Stomach (tissue), 9 donors: ENCODE measurements around the gene EEFSEC. TPM values are rescaled to one million over a fixed set of nuclear protein-coding genes. Genes with fewer than 3 reads are reported as not detected.

ENCODE experiments used
- DNase-seq, 2 donors: peaks; one replicate each; pipeline versions ENCODE4 v3.0.0 to v3.0.0-alpha.2; 2013 to 2019
- H3K27ac ChIP-seq, 5 donors: fragments of 200-600 bp in 4 of 5; sonication (generic) in 4 of 5; one replicate each; pipeline ENCODE4 v1.5.1; 2013 to 2019; ENCODE audit warnings: mild to moderate bottlenecking in 1 of 5, moderate library complexity in 1 of 5
- H3K27me3 ChIP-seq, 3 donors: fragments of 200-600 bp; sonication (generic); one replicate each; pipeline ENCODE4 v1.5.1; 2017 to 2019; ENCODE audit warnings: mixed run types in 1 of 3
- H3K36me3 ChIP-seq, 4 donors: fragments of 200-600 bp; sonication (generic); 1 replicate in 3 of 4; 2 replicates in 1 of 4; pipeline ENCODE4 v1.5.1; 2016 to 2019
- H3K4me1 ChIP-seq, 4 donors: fragments of 200-600 bp; sonication (generic); one replicate each; pipeline ENCODE4 v1.5.1; 2016 to 2019
- H3K4me3 ChIP-seq, 4 donors: fragments of 200-600 bp; sonication (generic) in 3 of 4; one replicate each; pipeline ENCODE4 v1.5.1; 2016 to 2019; ENCODE audit warnings: mild to moderate bottlenecking in 1 of 4
- H3K9me3 ChIP-seq, 4 donors: fragments of 200-600 bp; sonication (generic); one replicate each; pipeline ENCODE4 v1.5.1; 2016 to 2019
- CTCF ChIP-seq, 7 experiments: fragments of 450-650 bp in 4 of 7; fragments of 200-600 bp in 3 of 7; sonication (generic) in 3 of 7; IDR thresholded peaks; one replicate each; pipeline ENCODE4 v1.5.1; 2016 to 2019; ENCODE audit warnings: antibody characterized with exemption in 7 of 7, control low read depth in 2 of 7, mild to moderate bottlenecking in 1 of 7
- EP300 ChIP-seq: sonication (generic); formaldehyde crosslinking; IDR thresholded peaks from one replicate; pipeline ENCODE4 v1.6.1; 2017; ENCODE audit warnings: antibody characterized with exemption
- POLR2A ChIP-seq, 4 donors: fragments of 450-650 bp; IDR thresholded peaks; one replicate each; pipeline ENCODE4 v1.6.1; 2016; ENCODE audit warnings: antibody characterized with exemption in 4 of 4, control low read depth in 2 of 4, mild to moderate bottlenecking in 1 of 4, moderate library complexity in 1 of 4
- POLR2AphosphoS5 ChIP-seq, 3 donors: sonication (generic); formaldehyde crosslinking; IDR thresholded peaks; one replicate each; pipeline ENCODE4 v1.6.1; 2016; ENCODE audit warnings: antibody characterized with exemption in 3 of 3
- WGBS, 5 donors: extraction: QIAGEN DNeasy Blood & Tissue Kit in 3 of 5; methylation state at CpG; one replicate each; pipeline versions ENCODE4 v1.1.5 to v1.1.7; 2013 to 2018; 5-methylcytosine and 5-hydroxymethylcytosine counted together
- intact Hi-C: fragments of 100-400 bp; cut with DNase I; formaldehyde crosslinking; loops from one replicate; pipeline ENCODE4 v1.15.1; 2023; ENCODE audit warnings: low total_unique reads
- polyA plus RNA-seq, 3 donors: library from polyadenylated mRNA; stranded (reverse); fragments of 200-250 nt; gene quantifications; one replicate each; pipeline ENCODE4 v1.2.3, GENCODE V29; 2013
- total RNA-seq, 5 donors: library from RNA; depleted of rRNA; stranded (reverse); fragments of >200 nt; gene quantifications; one replicate each; pipeline versions ENCODE4 v1.1.0 to v1.2.3, GENCODE V29; 2014 to 2016
- donor health status: healthy with polysubstance abuse.
- donor health status: Bipolar disorder and iron deficiency.
- donor health status: healthy.

Gene EEFSEC
- total and polyA plus RNA-seq, 8 donors: 5.0 to 39.1 (median 13.2) TPM

- Histone ChIP-seq H3K27ac (no peak overlapping the region), H3K9me3 (no peaks in the 10 kb centered on the region), H3K27me3 (no peaks in the 10 kb centered on the region), H3K4me3 (no peak overlapping the region), H3K36me3 (peaks cover 0 to 3% (median 0%) of the 10 kb centered on the region in 4 donors), H3K4me1 (no peaks in the 10 kb centered on the region)
- intact Hi-C loops: no loop called here
- WGBS, 5 donors: 91 to 98% (median 94%) methylated on average over 5 to 6 of the region's 6 CpGs
- DNase-seq: no peak
- TF ChIP-seq CTCF (IDR thresholded peaks at IDR 0.05) (no peak), EP300 (no peak), POLR2AphosphoS5 (IDR thresholded peaks at IDR 0.05) (no peak), POLR2A (IDR thresholded peaks at IDR 0.05) (no peak)
Measured at GRCh38 chr3:128329491-128330213, 176.4 kb downstream of the EEFSEC start.

GRCh38 chr3:128330214-128330842 lies 177.0 kb downstream of the EEFSEC start:
- Histone ChIP-seq H3K9me3 (no peaks in the 10 kb centered on the region), H3K4me1 (peaks cover 0 to 3% (median 0%) of the 10 kb centered on the region in 4 donors), H3K36me3 (peaks cover 0 to 3% (median 0%) of the 10 kb centered on the region in 4 donors), H3K4me3 (no peak overlapping the region), H3K27ac (no peak overlapping the region), H3K27me3 (no peaks in the 10 kb centered on the region)
- 83 to 93% (median 86%) methylated on average over 11 to 13 of the region's 13 CpGs for WGBS, 5 donors
- intact Hi-C loops: no loop called here
- DNase-seq: no peak
- TF ChIP-seq POLR2A (IDR thresholded peaks at IDR 0.05): no peak
- TF ChIP-seq CTCF (IDR thresholded peaks at IDR 0.05): no peak
- no peak for TF ChIP-seq EP300
- TF ChIP-seq POLR2AphosphoS5 (IDR thresholded peaks at IDR 0.05): no peak

GRCh38 chr3:128334086-128334645 lies 180.9 kb downstream of the EEFSEC start:
- no peak for DNase-seq
- no peak for TF ChIP-seq CTCF (IDR thresholded peaks at IDR 0.05)
- TF ChIP-seq EP300: no peak
- TF ChIP-seq POLR2AphosphoS5 (IDR thresholded peaks at IDR 0.05): no peak
- TF ChIP-seq POLR2A (IDR thresholded peaks at IDR 0.05): no peak
- H3K9me3 ChIP-seq: no peaks in the 10 kb centered on the region
- peaks cover 0 to 16% (median 6%) of the 10 kb centered on the region in 4 donors for H3K36me3 ChIP-seq
- intact Hi-C loops: no loop called here
- H3K27me3 ChIP-seq: no peaks in the 10 kb centered on the region
- no peak overlapping the region for H3K4me3 ChIP-seq
- peaks cover 0 to 9% (median 0%) of the 10 kb centered on the region in 4 donors for H3K4me1 ChIP-seq
- H3K27ac ChIP-seq: no peak overlapping the region
- 80 to 89% (median 87%) methylated on average over 8 of the region's 8 CpGs for WGBS, 5 donors

- no peaks in the 10 kb centered on the region for H3K9me3 ChIP-seq
- peaks cover 0 to 9% (median 2%) of the 10 kb centered on the region in 4 donors for H3K4me1 ChIP-seq
- no peak overlapping the region for H3K4me3 ChIP-seq
- TF ChIP-seq POLR2AphosphoS5 (IDR thresholded peaks at IDR 0.05): no peak
- no peak for DNase-seq
- 94 to 100% (median 97%) methylated on average over 3 of the region's 3 CpGs for WGBS, 5 donors
- intact Hi-C loops: no loop called here
- H3K36me3 ChIP-seq: peaks cover 0 to 16% (median 6%) of the 10 kb centered on the region in 4 donors
- no peak overlapping the region for H3K27ac ChIP-seq
- no peaks in the 10 kb centered on the region for H3K27me3 ChIP-seq
Measured at GRCh38 chr3:128334766-128335165, 181.5 kb downstream of the EEFSEC start.
